HepG2 (cell line): ENCODE results near the gene DQX1. TPM values are rescaled to one million over a fixed set of nuclear protein-coding genes. Genes with fewer than 3 reads are reported as not detected.

Source experiments
- ATAD3A ChIP-seq: sonication (generic); formaldehyde crosslinking; IDR thresholded peaks from 2 replicates; pipeline ENCODE4 v1.4.0; 2020; ENCODE audit warnings: missing genetic modification reagents
- CTCF ChIP-seq: sonication (generic); formaldehyde crosslinking; IDR thresholded peaks from 2 replicates; pipeline ENCODE4 v1.5.0; 2020; ENCODE audit warnings: mild to moderate bottlenecking, missing genetic modification reagents, moderate library complexity
- TCF7 ChIP-seq: sonication (generic); IDR thresholded peaks from 2 replicates; pipeline ENCODE4 v1.6.1; 2016; ENCODE audit warnings: antibody characterized with exemption, low read depth
- TCF7L2 ChIP-seq: IDR thresholded peaks from 2 replicates; pipeline ENCODE4 v1.6.1; 2011; ENCODE audit warnings: mild to moderate bottlenecking, low read depth, low read length, moderate library complexity
- ZBTB3 ChIP-seq: sonication (generic); formaldehyde crosslinking; IDR thresholded peaks from 2 replicates; pipeline ENCODE4 v1.4.0; 2020; ENCODE audit warnings: low read depth, mild to moderate bottlenecking, moderate library complexity, missing genetic modification reagents, borderline replicate concordance
- ZBTB33 ChIP-seq: sonication (generic); formaldehyde crosslinking; IDR thresholded peaks from 2 replicates; pipeline ENCODE4 v1.4.0; 2020; ENCODE audit warnings: missing genetic modification reagents
- ZBTB46 ChIP-seq: sonication (generic); formaldehyde crosslinking; IDR thresholded peaks from 2 replicates; pipeline ENCODE4 v1.4.0; 2020; ENCODE audit warnings: mild to moderate bottlenecking, missing genetic modification reagents, borderline replicate concordance
- ZHX1 ChIP-seq: sonication (generic); formaldehyde crosslinking; IDR thresholded peaks from 2 replicates; pipeline ENCODE4 v1.8.1; 2022; ENCODE audit warnings: low read depth, mild to moderate bottlenecking, missing genetic modification reagents
- ZHX2 ChIP-seq, 2 experiments: sonication (generic) in 1 of 2; formaldehyde crosslinking in 1 of 2; IDR thresholded peaks; 2 replicates each; pipeline versions ENCODE4 v1.6.1 to v1.9.0; 2014 to 2022; ENCODE audit warnings: antibody characterized with exemption in 1 of 2, borderline replicate concordance in 1 of 2, inconsistent platforms in 1 of 2, low read depth in 1 of 2, missing genetic modification reagents in 1 of 2
- ZNF576 ChIP-seq: sonication (generic); formaldehyde crosslinking; IDR thresholded peaks from 2 replicates; pipeline ENCODE4 v1.4.0; 2020; ENCODE audit warnings: mild to moderate bottlenecking, missing genetic modification reagents
- polyA plus RNA-seq, 8 experiments: library from polyadenylated mRNA; depleted of rRNA in 3 of 8; stranded (reverse) in 7 of 8; unstranded in 1 of 8; fragments of >200 nt; fragmentation: Illumina TruSeq in 4 of 8; extraction: Trizol in 4 of 8; gene quantifications; 2 replicates each; pipeline versions ENCODE4 v1.2.1 to v1.2.3, GENCODE V29; 2011 to 2016; ENCODE audit warnings: low read depth in 4 of 8, missing spikeins in 1 of 8, mixed read lengths in 1 of 8; ENCODE audit not compliant: insufficient read depth in 1 of 8
- total RNA-seq, 5 experiments: library from RNA; depleted of rRNA; stranded (reverse); fragments of >200 nt; fragmentation: Illumina TruSeq; extraction: Trizol; gene quantifications; 2 replicates each; pipeline ENCODE4 v1.2.3, GENCODE V29; 2016; ENCODE audit warnings: low read depth in 1 of 5

Gene DQX1
- total and polyA plus RNA-seq, 2 of the 13 experiments (the other 11 are each of a cell fraction or from before 2014, with no cell fraction given) = 27.6 to 89.8 TPM

GRCh38 chr2:74524955-74525716, 895 bp downstream of the DQX1 start (continued):
- TF ChIP-seq CTCF (CRISPR knock-in tag) (no peak), ZHX1 (CRISPR knock-in tag) (no peak), ZNF576 (CRISPR knock-in tag) (no peak), ZBTB33 (peak; percentile 88), ZBTB3 (no peak), ATAD3A (CRISPR knock-in tag) (no peak), ZHX2 (IDR thresholded peaks at IDR 0.05; ENCODE audit: low read depth) (no peak), ZHX2 (CRISPR knock-in tag; IDR thresholded peaks at IDR 0.05; ENCODE audit: borderline replicate concordance) (no peak), TCF7L2 (no peak), ZBTB46 (CRISPR knock-in tag) (no peak), TCF7 (no peak)
